IMR-90 (cell line): ENCODE data around the gene HRC. TPM values are rescaled to one million over a fixed set of nuclear protein-coding genes. Genes with fewer than 3 reads are reported as not detected.
A peak's percentile ranks its signal among the peaks of the same experiment; 100 is the strongest.
"Not testable (repeated sequence)": the region's sequence is repeated elsewhere in the genome, so short reads cannot be mapped to it uniquely, and the experiment has no call there.

ENCODE experiments used
- ATAC-seq: fragments of 200-7000 bp; cut with Tn5 transposase; 2 replicates; pipeline ENCODE4 v1.9.1; 2020; ENCODE audit warnings: low read depth, mild to moderate bottlenecking, moderate library complexity
- BruUV-seq: library from RNA; stranded (reverse); fragments of 400-500 nt; replicated peaks from 2 replicates; lab custom pipeline; 2021; lab: Mats Ljungman, UMichigan
- CTCF ChIA-PET: fragments of 300-600 bp; formaldehyde crosslinking; extraction: SDS; loops from one replicate; lab custom pipeline; 2021; ENCODE audit warnings: antibody characterized with exemption; lab: Yijun Ruan, JAX
- POLR2A ChIA-PET: fragments of 300-600 bp; sonication (Branson Sonifier 250); formaldehyde crosslinking; loops from one replicate; lab custom pipeline; 2022; ENCODE audit warnings: antibody characterized with exemption; ENCODE audit not compliant: unreplicated experiment; lab: Charles Lee
- DNase-seq: peaks from one replicate; pipeline ENCODE4 v3.0.0; 2013
- H2AFZ ChIP-seq: replicated peaks from 2 replicates; pipeline ENCODE3; 2013; ENCODE audit warnings: low read length, mild to moderate bottlenecking; ENCODE audit not compliant: poor library complexity
- H2AK5ac ChIP-seq: 2 replicates; pipeline ENCODE4 v1.6.1; 2013; ENCODE audit warnings: low read depth, low read length, inconsistent platforms
- H2AK9ac ChIP-seq: replicated peaks from 2 replicates; pipeline ENCODE3; 2013; ENCODE audit warnings: mild to moderate bottlenecking, low read depth, low read length, moderate library complexity; ENCODE audit not compliant: poor library complexity
- H2BK120ac ChIP-seq: 2 replicates; pipeline ENCODE4 v1.6.1; 2013; ENCODE audit warnings: low read depth, low read length, inconsistent platforms
- H2BK15ac ChIP-seq: 3 replicates; pipeline ENCODE4 v1.6.1; 2013; ENCODE audit warnings: low read depth, low read length, inconsistent platforms
- H2BK20ac ChIP-seq: 2 replicates; pipeline ENCODE4 v1.6.1; 2013; ENCODE audit warnings: low read depth, mild to moderate bottlenecking, inconsistent platforms, low read length, moderate library complexity
- H2BK5ac ChIP-seq: 2 replicates; pipeline ENCODE4 v1.6.1; 2013; ENCODE audit warnings: mild to moderate bottlenecking, low read depth, low read length, inconsistent platforms; ENCODE audit not compliant: poor library complexity, severe bottlenecking
- H3K14ac ChIP-seq: replicated peaks from 2 replicates; pipeline ENCODE4 v1.6.1; 2013; ENCODE audit warnings: low read depth, low read length, inconsistent platforms
- H3K18ac ChIP-seq: 2 replicates; pipeline ENCODE4 v1.6.1; 2013; ENCODE audit warnings: low read depth, low read length, control low read depth
- H3K23ac ChIP-seq: 2 replicates; pipeline ENCODE4 v1.6.1; 2013; ENCODE audit warnings: low read depth, low read length, inconsistent platforms
- H3K27ac ChIP-seq: 2 replicates; pipeline ENCODE4 v1.5.1; 2013; ENCODE audit warnings: mild to moderate bottlenecking, control low read depth, low read length; ENCODE audit not compliant: insufficient read depth
- H3K27me3 ChIP-seq: 2 replicates; pipeline ENCODE4 v1.6.1; 2013; ENCODE audit warnings: low read length; ENCODE audit not compliant: control insufficient read depth, insufficient read depth
- H3K36me3 ChIP-seq: 2 replicates; pipeline ENCODE4 v1.6.1; 2013; ENCODE audit warnings: low read length, mixed read lengths; ENCODE audit not compliant: control insufficient read depth, insufficient read depth
- H3K4ac ChIP-seq: 2 replicates; pipeline ENCODE4 v1.6.1; 2013; ENCODE audit warnings: low read depth, low read length, inconsistent platforms
- H3K4me1 ChIP-seq: 2 replicates; pipeline ENCODE4 v1.6.1; 2013; ENCODE audit warnings: low read length, mixed read lengths; ENCODE audit not compliant: control insufficient read depth, insufficient read depth
- H3K4me2 ChIP-seq: 2 replicates; pipeline ENCODE4 v1.6.1; 2013; ENCODE audit warnings: low read depth, mild to moderate bottlenecking, control low read depth, low read length, moderate library complexity
- H3K4me3 ChIP-seq: 2 replicates; pipeline ENCODE4 v1.5.1; 2013; ENCODE audit warnings: low read depth, mild to moderate bottlenecking, control low read depth, low read length, moderate library complexity; ENCODE audit not compliant: insufficient read depth
- H3K56ac ChIP-seq: 2 replicates; pipeline ENCODE4 v1.6.1; 2013; ENCODE audit warnings: low read length, inconsistent platforms; ENCODE audit not compliant: insufficient read depth; ENCODE audit errors: extremely low read depth
- H3K79me1 ChIP-seq, 2 experiments: 2 replicates each; pipeline ENCODE4 v1.6.1; 2013; ENCODE audit warnings: low read length in 2 of 2, inconsistent platforms in 1 of 2, low read depth in 1 of 2
- H3K9ac ChIP-seq: 2 replicates; pipeline ENCODE4 v1.6.1; 2013; ENCODE audit warnings: low read depth, low read length, control low read depth
- H3K9me1 ChIP-seq: 2 replicates; pipeline ENCODE4 v1.6.1; 2013; ENCODE audit warnings: low read length, inconsistent platforms; ENCODE audit not compliant: insufficient read depth
- H3K9me3 ChIP-seq: 2 replicates; pipeline ENCODE4 v1.6.1; 2013; ENCODE audit warnings: low read length; ENCODE audit not compliant: control insufficient read depth, insufficient read depth
- H4K20me1 ChIP-seq: 2 replicates; pipeline ENCODE4 v1.6.1; 2013; ENCODE audit warnings: low read length, inconsistent platforms; ENCODE audit not compliant: insufficient read depth
- H4K5ac ChIP-seq: 2 replicates; pipeline ENCODE4 v1.6.1; 2013; ENCODE audit warnings: mild to moderate bottlenecking, low read depth, low read length, control low read depth
- H4K8ac ChIP-seq, 2 experiments: 2 replicates each; pipeline ENCODE4 v1.6.1; 2013; ENCODE audit warnings: low read depth in 2 of 2, low read length in 2 of 2, control low read depth in 1 of 2, inconsistent platforms in 1 of 2
- H4K91ac ChIP-seq: 2 replicates; pipeline ENCODE4 v1.6.1; 2013; ENCODE audit warnings: low read depth, low read length, inconsistent platforms; ENCODE audit not compliant: insufficient read depth
- CEBPB ChIP-seq: IDR thresholded peaks from 2 replicates; pipeline ENCODE4 v1.6.1; 2012; ENCODE audit warnings: low read depth, low read length, improper control_type of control experiment
- CHD1 ChIP-seq: IDR thresholded peaks from 2 replicates; pipeline ENCODE4 v1.6.1; 2012; ENCODE audit warnings: low read depth, low read length, improper control_type of control experiment
- FOS ChIP-seq: fragments of 150-350 bp; IDR thresholded peaks from 2 replicates; pipeline ENCODE4 v1.6.1; 2016; ENCODE audit warnings: low read depth, low read length
- MXI1 ChIP-seq: IDR thresholded peaks from 2 replicates; pipeline ENCODE4 v1.6.1; 2012; ENCODE audit warnings: low read depth, mild to moderate bottlenecking, low read length, moderate library complexity, borderline replicate concordance
- NFE2L2 ChIP-seq: fragments of 150-350 bp; IDR thresholded peaks from 2 replicates; pipeline ENCODE4 v1.6.1; 2016; ENCODE audit warnings: low read depth, mild to moderate bottlenecking, low read length
- RFX5 ChIP-seq: IDR thresholded peaks from 2 replicates; pipeline ENCODE4 v1.8.0; 2012; ENCODE audit warnings: low read depth, mild to moderate bottlenecking, low read length, moderate library complexity
- WGBS, 2 experiments: methylation state at CpG; one replicate each; pipeline versions ENCODE4 v1.1.5 to v1.1.7; 2013; ENCODE audit warnings: missing lambda C conversion rate in 2 of 2; ENCODE audit not compliant: insufficient read length in 1 of 2; ENCODE audit errors: extremely low coverage in 2 of 2; 5-methylcytosine and 5-hydroxymethylcytosine counted together
- dilution Hi-C: fragments of 300-500 bp; cut with HindIII; formaldehyde crosslinking; loops from one replicate; pipeline ENCODE4 v1.14.3; 2018; ENCODE audit warnings: low sequenced_read_pairs; ENCODE audit not compliant: unreplicated experiment
- in situ Hi-C: fragments of 300-500 bp; cut with MboI; formaldehyde crosslinking; loops from 3 replicates; pipeline ENCODE4 v1.14.3; 2019; ENCODE audit warnings: low sequenced_read_pairs, inconsistent platforms, mixed read lengths
- intact Hi-C: fragments of 100-400 bp; cut with micrococcal nuclease; formaldehyde crosslinking; loops from 2 replicates; pipeline ENCODE4 v1.10.0; 2022
- polyA plus RNA-seq, 3 experiments: library from polyadenylated mRNA; depleted of rRNA; stranded (reverse); fragments of >200 nt; gene quantifications; 2 replicates each; pipeline ENCODE4 v1.2.3, GENCODE V29; 2012; ENCODE audit warnings: low replicate concordance in 1 of 3
- total RNA-seq: library from RNA; depleted of rRNA; stranded (reverse); fragments of >200 nt; gene quantifications from 2 replicates; pipeline ENCODE4 v1.2.3, GENCODE V29; 2012
- TF ChIP-seq, protein P1 (sequence below): fragments of 150-350 bp; IDR thresholded peaks from 2 replicates; pipeline ENCODE4 v1.6.1; 2017; ENCODE audit warnings: mild to moderate bottlenecking, antibody characterized with exemption, low read length, low read depth

Gene HRC
- total and polyA plus RNA-seq, 2 of the 4 experiments (the other 2 are of a cell fraction) = 0.03 TPM; not detected in 1

DNA sequence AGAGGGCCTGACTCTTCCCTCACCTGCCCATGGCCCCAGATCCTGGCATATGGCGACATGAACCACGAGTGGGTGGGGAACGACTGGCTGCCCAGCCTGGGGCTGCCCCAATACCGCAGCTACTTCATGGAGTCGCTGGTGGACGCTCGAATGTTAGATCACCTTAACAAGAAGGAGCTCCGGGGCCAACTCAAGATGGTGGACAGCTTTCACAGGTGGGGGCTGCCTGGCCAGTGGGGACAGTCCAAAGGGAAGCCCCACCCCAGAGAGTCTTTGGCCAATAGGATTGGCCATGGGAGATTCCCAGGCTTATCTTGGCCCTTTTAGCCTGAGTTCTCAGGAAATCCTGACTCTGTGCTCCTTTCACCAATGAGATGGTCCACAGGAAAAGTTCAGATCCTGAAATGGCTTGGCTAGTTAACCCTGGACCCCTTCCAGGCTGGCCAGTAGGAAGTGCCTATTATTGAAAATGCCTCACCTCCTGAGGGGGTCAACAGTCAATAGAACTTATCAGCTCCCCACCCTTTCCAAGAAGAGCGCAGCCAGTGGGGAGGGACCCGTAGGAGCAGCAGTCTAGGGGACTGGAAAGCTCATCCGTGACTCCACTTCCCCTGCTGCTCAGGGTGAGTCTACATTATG, 7.0 kb downstream of the HRC start (continued):
- TF ChIP-seq CEBPB (no peak), CHD1 (no peak), NFE2L2 (no peak), FOS (no peak), MXI1 (no peak), RFX5 (no peak)
- TF ChIP-seq, protein P1, sequence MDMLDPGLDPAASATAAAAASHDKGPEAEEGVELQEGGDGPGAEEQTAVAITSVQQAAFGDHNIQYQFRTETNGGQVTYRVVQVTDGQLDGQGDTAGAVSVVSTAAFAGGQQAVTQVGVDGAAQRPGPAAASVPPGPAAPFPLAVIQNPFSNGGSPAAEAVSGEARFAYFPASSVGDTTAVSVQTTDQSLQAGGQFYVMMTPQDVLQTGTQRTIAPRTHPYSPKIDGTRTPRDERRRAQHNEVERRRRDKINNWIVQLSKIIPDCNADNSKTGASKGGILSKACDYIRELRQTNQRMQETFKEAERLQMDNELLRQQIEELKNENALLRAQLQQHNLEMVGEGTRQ = no peak

DNA sequence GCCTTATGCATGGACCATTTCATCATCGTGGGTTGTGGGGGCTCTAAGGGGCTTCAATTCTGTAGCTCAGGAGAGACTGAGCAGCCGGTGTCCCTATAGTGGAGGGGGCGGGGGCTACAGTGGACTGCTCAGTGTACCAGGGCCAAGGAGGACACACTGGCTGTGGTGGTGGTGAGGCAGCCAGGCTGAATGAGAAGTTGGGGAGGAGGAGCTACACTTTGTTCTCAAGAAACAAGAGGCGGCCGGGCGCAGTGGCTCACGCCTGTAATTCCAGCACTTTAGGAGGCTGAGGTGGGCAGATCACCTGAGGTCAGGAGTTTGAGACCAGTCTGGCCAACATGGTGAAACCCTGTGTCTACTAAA, 8.8 kb downstream of the HRC start:
- H2BK5ac ChIP-seq, H3K56ac ChIP-seq, in situ Hi-C loops, POLR2A ChIA-PET, H4K20me1 ChIP-seq, H2AK9ac ChIP-seq, dilution Hi-C loops, H3K36me3 ChIP-seq, H3K4ac ChIP-seq, BruUV-seq, H3K27me3 ChIP-seq, H2BK20ac ChIP-seq, H3K23ac ChIP-seq, H3K79me1 ChIP-seq, H3K4me3 ChIP-seq, H3K9me3 ChIP-seq, ATAC-seq, H3K9me1 ChIP-seq, H3K18ac ChIP-seq, H4K5ac ChIP-seq, H3K14ac ChIP-seq, H3K27ac ChIP-seq, H2BK120ac ChIP-seq, H4K91ac ChIP-seq, H2BK15ac ChIP-seq, H3K9ac ChIP-seq: not testable (repeated sequence)
- H2AFZ ChIP-seq = peak overlapping the region; percentile 94
- peak; percentile 19 for DNase-seq
- H3K4me1 ChIP-seq = peaks cover 12% of the 10 kb centered on the region
- intact Hi-C loops = loop anchor here (1.0 kb wide), 1 partner anchor 48 kb away; no protein-coding TSS in a partner anchor
- 10% methylated on average over 2 of the region's 7 CpGs; no CpG with 5 or more reads in 1 of the 2 experiments for WGBS, 2 experiments
- peak overlapping the region; percentile 87 for H3K4me2 ChIP-seq
- CTCF ChIA-PET = interaction anchor here (0.6 to 2.0 kb wide), 8 partner anchors 10 to 176 kb away, joined by 3 to 10 read pairs (median 3); partner anchors contain the start of gene LIN7B
- H4K8ac ChIP-seq = peak overlapping the region; percentile 41 to 80; a peak in 2 of 4 replicates
- H2AK5ac ChIP-seq = peak overlapping the region; percentile 13; the same call in 1 of the 2 replicates
